ENCODE measurements around the gene POLE4. TPM values are rescaled to one million over a fixed set of nuclear protein-coding genes. Genes with fewer than 3 reads are reported as not detected.

The POLE4 gene
- total RNA-seq, 1 donor from 2014 or later, result 65.4 TPM

DNA sequence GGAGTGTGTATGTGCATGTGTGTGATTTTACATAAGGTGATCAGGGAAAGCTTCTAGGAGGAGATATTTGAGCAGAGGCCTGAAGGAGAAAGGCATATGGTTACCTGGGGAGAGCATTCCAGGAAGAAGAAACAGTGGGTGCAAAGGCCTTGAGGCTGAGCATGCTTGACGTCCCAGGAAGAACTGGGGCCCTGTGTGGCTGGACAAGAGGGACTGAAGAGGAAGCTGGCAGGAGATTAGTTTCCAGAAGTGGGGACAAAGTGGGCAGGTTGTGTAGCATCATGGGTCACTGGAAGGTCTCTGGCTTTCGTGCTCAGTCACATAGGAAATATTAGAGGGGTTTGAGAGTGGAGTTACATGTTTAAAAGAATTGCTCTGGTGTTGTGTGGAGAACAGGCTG is 42.0 kb upstream of the POLE4 start:
- DNase-seq, result no peak
- Histone ChIP-seq H3K4me3 (no peak overlapping the region), H3K27me3 (ENCODE audit: low read depth) (peaks cover 4% of the 10 kb centered on the region), H3K27ac (no peak overlapping the region), H3K36me3 (no peaks in the 10 kb centered on the region), H3K9me3 (no peaks in the 10 kb centered on the region), H3K4me1 (peaks cover 7% of the 10 kb centered on the region)
- TF ChIP-seq, protein P1, sequence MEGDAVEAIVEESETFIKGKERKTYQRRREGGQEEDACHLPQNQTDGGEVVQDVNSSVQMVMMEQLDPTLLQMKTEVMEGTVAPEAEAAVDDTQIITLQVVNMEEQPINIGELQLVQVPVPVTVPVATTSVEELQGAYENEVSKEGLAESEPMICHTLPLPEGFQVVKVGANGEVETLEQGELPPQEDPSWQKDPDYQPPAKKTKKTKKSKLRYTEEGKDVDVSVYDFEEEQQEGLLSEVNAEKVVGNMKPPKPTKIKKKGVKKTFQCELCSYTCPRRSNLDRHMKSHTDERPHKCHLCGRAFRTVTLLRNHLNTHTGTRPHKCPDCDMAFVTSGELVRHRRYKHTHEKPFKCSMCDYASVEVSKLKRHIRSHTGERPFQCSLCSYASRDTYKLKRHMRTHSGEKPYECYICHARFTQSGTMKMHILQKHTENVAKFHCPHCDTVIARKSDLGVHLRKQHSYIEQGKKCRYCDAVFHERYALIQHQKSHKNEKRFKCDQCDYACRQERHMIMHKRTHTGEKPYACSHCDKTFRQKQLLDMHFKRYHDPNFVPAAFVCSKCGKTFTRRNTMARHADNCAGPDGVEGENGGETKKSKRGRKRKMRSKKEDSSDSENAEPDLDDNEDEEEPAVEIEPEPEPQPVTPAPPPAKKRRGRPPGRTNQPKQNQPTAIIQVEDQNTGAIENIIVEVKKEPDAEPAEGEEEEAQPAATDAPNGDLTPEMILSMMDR (IDR thresholded peaks at IDR 0.05), result no peak
- intact Hi-C loops (cut with DNase I), result loop anchor here (10.0 kb wide), 1 partner anchor 488 kb away; no protein-coding TSS in a partner anchor
- ATAC-seq, result no peak

DNA sequence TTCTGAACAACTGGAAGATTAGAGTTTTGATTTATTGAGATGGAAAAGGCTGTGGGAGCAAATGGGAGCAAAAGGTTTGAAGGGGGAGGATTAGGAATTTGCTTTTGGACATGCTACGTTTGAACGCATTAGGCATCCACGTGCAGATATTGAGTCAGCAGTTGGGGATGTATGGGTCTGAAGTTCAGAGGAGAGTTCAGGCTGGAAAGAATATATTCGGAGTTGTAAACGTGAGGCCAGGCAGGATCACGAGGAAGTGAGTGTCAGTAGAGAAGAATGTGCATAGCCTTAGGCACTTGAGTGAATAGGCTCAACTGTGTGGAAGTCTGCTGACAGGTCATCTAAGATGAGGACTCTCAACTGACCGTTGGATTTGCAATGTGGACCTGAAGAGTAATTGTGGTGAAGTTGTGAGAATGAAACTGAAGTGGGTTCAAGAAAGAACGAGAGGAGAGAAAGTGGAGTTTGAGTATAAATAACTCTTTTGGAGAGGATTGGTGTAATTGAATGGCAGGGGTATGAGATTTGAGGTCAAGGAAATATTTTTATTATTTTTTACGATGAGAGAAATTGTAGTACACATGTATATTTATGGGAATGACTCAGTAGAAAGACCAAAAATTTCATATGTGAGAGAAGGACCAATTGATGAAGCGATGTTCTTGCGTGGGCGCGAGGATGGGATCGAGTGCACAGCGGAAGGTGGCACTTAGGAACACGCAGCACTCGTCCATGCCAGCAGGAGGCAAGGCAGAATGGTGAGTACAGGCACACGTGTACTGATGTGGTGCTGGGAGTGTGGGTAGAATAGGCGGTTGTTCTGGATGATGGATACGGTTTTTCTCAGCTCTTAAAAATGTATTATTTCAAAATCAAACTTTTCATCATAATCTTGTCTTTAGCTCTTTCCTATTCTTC is 40.5 kb upstream of the POLE4 start:
- no peaks in the 10 kb centered on the region for H3K36me3 ChIP-seq
- peaks cover 4% of the 10 kb centered on the region for H3K27me3 ChIP-seq (ENCODE audit: low read depth)
- ATAC-seq, result peak; percentile 48 to 65
- H3K4me3 ChIP-seq, result no peak overlapping the region
- H3K4me1 ChIP-seq, result peaks cover 7% of the 10 kb centered on the region
- intact Hi-C loops (cut with DNase I), result loop anchor here (10.0 kb wide), 1 partner anchor 487 kb away; no protein-coding TSS in a partner anchor
- no peak for DNase-seq
- no peak overlapping the region for H3K27ac ChIP-seq
- no peaks in the 10 kb centered on the region for H3K9me3 ChIP-seq
- TF ChIP-seq, protein P1 (IDR thresholded peaks at IDR 0.05), result no peak

DNA sequence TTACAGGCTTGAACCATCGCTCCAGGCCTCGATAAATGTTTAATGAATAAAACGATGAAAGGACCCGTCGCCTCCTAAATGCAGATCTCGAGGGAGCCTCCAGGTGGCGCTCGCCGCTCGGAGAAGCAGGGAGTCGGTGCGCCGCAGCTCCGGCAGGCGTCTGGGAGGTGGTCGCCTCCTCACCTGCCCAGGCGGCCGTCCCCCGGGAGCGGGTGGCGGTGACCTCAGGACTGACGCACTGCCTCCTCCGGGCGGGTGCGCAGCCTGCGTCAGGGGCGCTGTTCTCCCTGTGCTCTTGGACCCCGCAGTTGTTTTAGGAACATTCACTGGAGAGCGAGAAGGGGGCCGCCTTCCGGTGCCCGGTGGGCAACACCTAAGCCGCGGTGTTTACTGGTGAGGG is 38.6 kb upstream of the POLE4 start:
- Histone ChIP-seq H3K9me3 (no peaks in the 10 kb centered on the region), H3K27me3 (ENCODE audit: low read depth) (peaks cover 4% of the 10 kb centered on the region), H3K4me1 (peaks cover 7% of the 10 kb centered on the region), H3K4me3 (peak overlapping the region; percentile 46), H3K27ac (no peak overlapping the region), H3K36me3 (no peaks in the 10 kb centered on the region)
- TF ChIP-seq, protein P1 (IDR thresholded peaks at IDR 0.05), result peak; percentile 92
- DNase-seq (peak; percentile 83), ATAC-seq (peak; percentile 77 to 78)
- intact Hi-C loops (cut with DNase I), result loop anchor here (10.0 kb wide), 1 partner anchor 485 kb away; no protein-coding TSS in a partner anchor

DNA sequence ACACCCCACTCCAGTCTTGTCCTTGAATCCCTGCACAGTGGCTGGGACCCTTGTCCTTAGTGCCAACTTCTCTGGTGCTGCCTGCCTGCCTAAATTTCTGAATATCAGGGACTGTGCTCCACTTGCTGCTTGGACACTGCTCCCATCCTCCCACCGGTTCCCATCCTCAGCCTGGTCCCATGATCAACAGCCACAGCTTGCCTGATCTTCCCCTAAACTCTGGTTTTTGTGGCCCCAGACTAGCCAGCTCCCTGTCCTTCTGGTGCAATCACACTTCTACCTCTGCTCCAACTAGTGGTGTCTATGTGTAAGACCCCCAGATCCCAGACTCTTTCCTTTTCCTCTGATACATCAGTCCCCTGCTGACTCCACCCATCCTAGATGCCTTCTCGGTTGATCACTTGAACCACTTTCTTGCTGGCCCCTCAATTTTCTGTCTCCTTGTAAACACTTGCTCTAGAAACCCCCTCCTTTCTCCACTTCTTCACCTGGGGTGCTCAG is 37.2 kb upstream of the POLE4 start:
- intact Hi-C loops (cut with DNase I), result no loop called here
- no peaks in the 10 kb centered on the region for H3K9me3 ChIP-seq
- peaks cover 7% of the 10 kb centered on the region for H3K4me1 ChIP-seq
- DNase-seq (no peak), ATAC-seq (no peak)
- TF ChIP-seq, protein P1 (IDR thresholded peaks at IDR 0.05), result no peak
- H3K36me3 ChIP-seq, result no peaks in the 10 kb centered on the region
- H3K4me3 ChIP-seq, result no peak overlapping the region
- H3K27ac ChIP-seq, result no peak overlapping the region
- peaks cover 4% of the 10 kb centered on the region for H3K27me3 ChIP-seq (ENCODE audit: low read depth)

DNA sequence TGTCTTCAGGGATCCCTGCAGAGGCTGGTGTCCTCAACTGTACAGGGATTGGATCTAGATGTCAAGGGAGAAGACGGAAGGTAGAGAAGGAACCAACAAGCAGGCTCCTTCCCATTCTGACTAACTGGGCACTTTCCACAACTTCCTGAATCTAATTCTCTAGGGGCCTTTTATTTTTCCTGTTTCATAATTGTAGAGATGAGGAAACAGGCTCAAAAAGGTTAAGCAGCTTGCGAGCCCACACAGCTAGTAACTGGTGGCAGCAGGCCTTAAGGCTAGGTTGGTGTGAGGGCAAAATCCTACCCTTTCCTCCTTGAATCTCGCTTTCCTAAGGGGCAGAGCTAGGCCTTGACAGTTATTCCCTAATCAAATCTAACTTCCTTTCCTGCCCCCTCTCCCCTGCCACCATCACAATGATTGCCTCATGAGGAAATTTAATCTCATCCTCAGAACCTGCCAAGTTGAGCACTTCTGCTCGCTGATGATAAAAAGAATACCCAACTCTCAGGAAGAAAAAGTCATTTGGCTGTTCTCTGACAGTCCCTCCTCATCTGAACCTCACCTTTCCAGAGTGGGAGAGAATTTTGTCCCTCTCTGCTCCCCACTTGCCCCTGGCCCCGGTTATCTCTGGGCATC is 35.7 kb upstream of the POLE4 start:
- Histone ChIP-seq H3K4me3 (no peak overlapping the region), H3K27ac (no peak overlapping the region), H3K4me1 (peaks cover 7% of the 10 kb centered on the region), H3K36me3 (no peaks in the 10 kb centered on the region), H3K27me3 (ENCODE audit: low read depth) (peaks cover 4% of the 10 kb centered on the region), H3K9me3 (no peaks in the 10 kb centered on the region)
- ATAC-seq, result peak; percentile 3 to 33
- intact Hi-C loops (cut with DNase I), result no loop called here
- TF ChIP-seq, protein P1 (IDR thresholded peaks at IDR 0.05), result no peak
- DNase-seq, result no peak

Measured in lower lobe of right lung (tissue), 2 donors.